DMS79 treated with DMSO at 0.1 percent for 48 hours (cell line): Measurements from ENCODE around the gene CAMK2G.
"Not testable (repeated sequence)": the region's sequence is repeated elsewhere in the genome, so short reads cannot be mapped to it uniquely, and the experiment has no call there.

Experiments
- DNase-seq: peaks from one replicate; lab custom pipeline; 2025; lab: John Stamatoyannopoulos, UW

CAMK2G gene

DNA sequence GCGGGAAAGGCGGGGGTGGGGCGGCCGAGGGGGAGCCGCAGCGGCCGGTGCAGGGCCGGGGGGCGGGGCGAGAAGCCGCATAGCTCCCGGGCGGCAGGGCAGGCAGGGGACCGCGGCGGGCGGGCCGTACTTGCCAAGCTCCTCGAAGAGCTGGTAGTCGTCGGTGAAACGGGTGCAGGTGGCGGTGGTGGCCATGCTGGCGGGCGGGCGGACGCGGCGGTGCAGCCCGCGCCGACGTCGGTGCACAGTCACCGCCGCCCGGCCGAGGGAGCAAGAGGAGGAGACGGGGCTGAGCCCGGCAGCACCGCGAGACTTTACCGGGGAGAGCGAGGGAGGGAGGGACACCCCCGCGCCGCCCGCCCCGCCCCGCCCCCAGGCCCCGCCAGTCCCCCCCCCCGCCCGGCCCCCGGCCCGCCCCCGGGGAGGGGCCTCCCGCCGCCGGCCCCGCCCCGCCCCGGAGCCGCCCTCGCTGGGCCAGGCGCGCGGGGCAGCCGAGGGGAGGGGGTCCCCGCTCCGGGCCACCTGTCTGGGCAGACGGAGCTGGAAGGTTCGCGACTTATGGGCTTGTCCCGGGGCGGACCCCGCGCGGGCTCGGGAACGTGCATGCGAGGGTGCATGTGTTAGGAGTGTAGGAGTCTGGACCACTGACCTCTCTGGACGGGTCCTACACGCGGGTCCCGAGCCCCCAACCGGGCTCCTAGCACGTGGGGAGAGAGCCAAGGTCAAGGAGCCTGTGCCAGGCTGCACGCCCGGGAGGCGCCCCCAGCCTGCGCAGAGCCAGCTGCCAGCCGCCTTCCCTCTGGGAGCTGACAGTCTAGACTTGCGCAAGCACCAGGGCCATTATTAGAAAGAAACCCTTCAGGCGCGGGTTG is at the start of gene CAMK2G:
TSS of gene CAMK2G (minus strand) at position 289 of the 872 bp plus-strand sequence. CDS start at position 195, 94 bp downstream.
- DNase-seq: peak; percentile 8

DNA sequence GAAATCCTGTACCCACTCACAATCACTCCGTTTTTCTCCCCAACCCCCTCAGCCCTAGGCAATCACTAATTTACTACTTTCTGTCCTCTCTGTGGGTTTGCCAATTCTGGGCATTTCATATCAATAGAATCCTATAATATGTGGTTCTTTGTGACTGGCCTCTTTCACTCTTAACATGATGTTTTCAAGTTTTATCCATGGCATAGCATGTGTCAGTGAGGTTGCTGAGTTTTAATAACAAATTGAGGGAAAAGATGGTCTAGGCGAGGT is 48.4 kb upstream of the CAMK2G start:
- no peak for DNase-seq

DNA sequence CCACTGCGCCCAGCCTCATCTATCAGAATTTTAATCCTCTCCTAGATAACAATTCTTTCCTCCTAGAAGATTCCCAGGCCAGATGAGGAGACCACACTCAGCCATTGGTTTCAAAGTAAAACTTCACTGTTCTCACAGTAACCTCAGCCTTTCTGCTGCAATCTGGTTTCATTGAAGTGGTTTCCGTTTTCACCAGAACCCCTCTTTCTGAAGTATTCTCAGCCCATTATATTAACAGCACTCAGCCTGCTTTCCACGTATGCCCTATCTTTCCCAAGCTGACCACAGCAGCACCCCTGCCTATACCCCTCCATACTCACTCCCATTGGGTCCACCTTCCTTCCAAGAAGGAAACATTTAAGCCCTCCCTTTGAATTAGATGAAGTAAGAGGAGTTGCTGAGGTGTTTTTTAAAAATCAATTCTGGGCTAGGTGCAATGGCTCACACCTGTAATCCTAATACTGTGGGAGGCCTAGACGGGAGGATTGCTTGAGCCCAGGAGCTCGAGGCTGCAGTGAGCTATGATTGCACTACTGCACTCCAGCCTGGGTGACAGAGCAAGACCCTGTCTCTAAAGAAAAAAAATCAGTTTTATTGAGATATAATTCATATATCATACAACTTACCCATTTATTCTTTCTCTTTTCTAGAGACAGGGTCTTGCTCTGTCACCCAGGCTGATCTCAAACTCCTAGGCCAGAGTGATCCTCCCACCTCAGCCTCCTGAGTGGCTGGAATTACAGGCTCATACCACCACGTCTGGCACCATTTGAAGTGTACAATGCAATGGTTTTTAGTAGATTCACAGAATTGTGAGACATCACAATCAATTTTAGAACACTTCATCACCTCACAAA is 47.9 kb upstream of the CAMK2G start:
- no peak for DNase-seq

DNA sequence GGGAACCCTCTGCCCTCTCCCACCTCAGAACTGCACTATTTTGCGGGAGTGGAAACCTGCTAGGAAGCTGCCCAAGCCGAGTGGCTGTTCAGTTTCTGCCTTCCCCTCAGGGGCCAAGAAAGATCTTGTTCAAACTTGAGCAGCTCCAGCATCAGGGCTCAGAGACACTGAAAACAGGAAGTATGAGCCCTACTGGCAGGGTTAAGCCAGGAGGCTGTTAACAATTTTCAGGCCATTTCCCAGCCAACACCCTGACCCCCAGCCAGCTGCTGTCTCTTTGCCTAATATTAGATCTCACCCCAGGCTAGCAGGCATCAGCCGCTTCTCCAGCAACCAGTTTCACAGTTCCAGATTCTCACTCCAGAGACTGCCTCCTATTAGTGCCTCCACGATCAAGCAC is 45.7 kb upstream of the CAMK2G start:
- DNase-seq: no peak

DNA sequence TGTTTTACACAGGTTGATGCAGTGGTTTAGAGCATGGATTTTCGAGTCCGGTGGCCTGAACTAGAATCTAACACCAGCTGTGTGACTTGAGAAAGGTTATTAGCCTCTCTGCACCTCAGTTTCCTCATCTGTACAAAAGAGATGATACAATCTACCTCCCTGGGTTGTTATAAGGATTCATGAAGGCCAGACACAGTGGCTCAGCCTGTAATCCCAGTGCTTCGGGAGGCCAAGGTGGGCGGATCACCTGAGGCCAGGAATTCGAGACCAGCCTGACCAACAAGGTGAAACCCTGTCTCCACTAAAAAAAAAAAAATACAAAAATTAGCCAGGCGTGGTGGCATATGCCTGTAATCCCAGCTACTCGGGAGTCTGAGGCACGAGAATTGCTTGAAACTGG is 45.1 kb upstream of the CAMK2G start:
- not testable (repeated sequence) for DNase-seq

DNA sequence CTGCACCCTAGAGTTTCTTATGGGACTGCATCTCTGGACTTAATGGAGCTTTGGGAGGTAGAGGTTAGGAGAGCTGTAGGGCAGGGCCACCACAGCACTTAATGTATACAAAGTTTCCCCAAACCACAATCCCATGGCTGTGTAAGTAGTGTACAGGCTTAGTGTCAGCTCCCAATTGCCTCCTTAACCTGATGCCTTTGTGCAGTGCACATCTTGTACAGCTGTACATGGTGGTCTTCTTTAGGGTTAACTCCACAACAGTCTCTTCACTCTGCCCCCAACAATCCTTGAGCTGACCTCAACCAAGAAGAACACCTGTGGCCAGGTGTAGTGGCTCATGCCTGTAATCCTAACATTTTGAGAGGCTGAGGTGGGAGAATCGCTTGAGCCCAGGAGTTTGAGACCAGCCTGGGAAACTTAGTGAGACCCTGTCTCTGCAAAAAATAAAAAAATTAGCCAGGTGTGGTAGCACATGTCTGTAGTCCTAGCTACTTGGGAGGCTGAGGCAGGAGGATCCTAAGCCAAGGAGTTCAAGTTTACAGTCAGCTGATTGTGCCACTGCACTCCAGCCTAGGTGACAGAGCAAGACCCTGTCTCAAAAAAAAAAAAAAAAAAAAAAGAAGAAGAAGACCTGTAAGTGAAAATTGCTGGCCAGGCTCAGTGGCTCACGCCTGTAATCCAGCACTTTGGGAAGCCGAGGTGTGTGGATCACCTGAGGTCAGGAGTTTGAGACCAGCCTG is 43.4 kb upstream of the CAMK2G start:
- no peak for DNase-seq

DNA sequence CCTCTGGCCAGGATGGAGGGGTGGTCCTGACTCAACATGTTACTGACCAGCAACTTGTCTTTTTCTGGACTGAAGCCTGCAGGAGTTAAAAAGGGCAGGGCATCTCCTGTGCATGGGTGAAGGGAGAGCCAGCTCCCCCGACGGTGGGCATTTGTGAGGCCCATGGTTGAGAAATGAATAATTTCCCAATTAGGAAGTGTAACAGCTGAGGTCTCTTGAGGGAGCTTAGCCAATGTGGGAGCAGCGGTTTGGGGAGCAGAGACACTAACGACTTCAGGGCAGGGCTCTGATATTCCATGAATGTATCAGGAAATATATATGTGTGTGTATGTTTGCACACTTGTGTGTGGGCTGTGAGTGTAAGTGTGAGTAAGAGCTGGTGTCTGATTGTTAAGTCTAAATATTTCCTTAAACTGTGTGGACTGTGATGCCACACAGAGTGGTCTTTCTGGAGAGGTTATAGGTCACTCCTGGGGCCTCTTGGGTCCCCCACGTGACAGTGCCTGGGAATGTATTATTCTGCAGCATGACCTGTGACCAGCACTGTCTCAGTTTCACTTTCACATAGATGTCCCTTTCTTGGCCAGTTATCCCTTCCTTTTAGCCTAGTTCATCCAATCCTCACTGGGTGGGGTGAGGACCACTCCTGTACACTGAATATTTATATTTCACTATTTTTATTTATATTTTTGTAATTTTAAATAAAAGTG is 42.6 kb upstream of the CAMK2G start:
- DNase-seq: no peak

DNA sequence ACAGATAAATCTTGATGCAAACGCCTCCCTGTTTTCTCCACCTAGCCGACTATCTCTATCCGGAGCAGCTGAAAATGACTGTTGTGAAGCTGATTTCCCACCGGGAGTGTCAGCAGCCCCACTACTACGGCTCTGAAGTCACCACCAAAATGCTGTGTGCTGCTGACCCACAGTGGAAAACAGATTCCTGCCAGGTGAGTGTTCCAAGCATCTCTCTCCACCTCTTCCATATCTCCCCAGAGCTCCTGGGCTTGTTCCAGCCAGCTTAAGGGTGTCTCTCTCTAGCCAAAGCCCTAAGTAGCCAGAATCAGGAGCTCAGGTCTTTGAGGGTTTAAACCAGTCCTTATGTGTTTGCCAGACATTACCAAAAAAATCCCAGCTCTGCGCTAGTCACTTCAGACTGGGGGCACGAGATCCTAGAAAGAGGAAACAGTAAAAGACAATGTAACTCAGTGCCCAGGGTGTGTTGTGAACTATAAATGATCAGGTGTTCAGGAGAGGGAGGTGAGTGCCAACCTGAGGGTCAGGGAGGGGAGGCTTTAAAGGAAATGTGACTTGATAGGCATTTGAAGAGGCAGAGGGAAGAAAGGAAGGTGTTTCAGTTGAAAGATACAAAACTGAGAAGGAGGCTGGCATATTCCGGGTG is 41.0 kb upstream of the CAMK2G start:
- DNase-seq: no peak

DNA sequence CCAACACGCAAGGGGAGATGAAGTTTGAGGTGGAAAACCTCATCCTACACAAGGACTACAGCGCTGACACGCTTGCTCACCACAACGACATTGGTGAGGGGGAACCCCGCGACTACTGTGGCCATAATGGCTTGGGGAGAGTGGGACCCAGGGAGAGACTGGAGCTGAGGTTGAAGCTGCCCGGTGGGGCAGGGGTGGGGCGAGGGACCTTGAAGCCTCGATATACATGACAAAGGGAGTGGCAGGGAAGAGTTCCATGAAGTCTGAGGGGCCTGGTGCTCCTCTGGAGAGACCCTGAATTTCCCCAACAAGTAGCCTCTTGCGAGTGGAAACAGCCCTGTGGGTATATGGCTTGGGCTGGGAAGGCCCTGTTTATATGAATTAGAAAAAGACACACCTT is 39.7 kb upstream of the CAMK2G start:
- no peak for DNase-seq

DNA sequence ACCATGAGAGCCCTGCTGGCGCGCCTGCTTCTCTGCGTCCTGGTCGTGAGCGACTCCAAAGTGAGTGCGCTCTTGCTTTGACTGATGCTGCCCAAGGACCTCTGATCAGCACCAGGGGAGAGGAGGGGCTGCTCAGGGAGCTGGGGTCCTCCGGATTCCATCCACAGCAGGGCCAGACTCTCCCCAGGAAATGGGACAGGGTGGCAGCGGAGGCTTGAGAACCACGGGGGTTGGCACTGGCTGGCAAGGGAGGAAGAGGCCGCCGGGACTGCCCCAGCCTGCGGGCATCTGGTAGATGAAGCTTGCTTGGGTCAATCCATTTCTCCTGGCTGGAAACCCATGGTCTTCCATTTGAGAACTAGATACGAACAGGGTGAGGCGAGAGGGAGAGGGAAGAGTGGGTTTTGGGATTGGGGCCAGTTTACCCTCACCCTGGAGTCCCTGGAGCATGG is 37.2 kb upstream of the CAMK2G start:
- peak; percentile 3 for DNase-seq

DNA sequence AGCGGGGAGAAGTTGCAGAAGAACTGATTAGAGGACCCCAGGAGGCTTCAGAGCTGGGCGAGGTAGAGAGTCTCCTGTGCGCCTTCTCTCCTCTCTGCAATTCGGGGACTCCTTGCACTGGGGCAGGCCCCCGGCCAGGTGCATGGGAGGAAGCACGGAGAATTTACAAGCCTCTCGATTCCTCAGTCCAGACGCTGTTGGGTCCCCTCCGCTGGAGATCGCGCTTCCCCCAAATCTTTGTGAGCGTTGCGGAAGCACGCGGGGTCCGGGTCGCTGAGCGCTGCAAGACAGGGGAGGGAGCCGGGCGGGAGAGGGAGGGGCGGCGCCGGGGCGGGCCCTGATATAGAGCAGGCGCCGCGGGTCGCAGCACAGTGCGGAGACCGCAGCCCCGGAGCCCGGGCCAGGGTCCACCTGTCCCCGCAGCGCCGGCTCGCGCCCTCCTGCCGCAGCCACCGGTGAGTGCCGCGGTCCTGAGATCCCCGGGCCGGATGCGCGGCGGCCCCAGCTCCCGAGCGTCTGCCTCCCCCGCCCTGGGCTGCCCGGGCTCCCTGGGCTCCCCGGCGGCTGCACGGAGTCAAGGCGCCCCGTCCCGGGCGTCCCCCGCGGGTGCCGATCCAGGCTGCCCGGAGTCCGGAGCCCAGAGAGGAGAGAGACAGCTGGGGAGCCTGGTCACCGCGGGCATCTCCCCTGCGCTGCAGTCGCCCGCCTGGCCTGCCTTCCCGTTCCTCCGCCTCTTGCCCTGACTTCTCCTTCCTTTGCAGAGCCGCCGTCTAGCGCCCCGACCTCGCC is 36.6 kb upstream of the CAMK2G start, which contains the start of gene PLAU:
TSS of gene PLAU (plus strand) at position 369 of the 789 bp plus-strand sequence. CDS start 424 bp downstream, outside the sequence.
- no peak for DNase-seq

DNA sequence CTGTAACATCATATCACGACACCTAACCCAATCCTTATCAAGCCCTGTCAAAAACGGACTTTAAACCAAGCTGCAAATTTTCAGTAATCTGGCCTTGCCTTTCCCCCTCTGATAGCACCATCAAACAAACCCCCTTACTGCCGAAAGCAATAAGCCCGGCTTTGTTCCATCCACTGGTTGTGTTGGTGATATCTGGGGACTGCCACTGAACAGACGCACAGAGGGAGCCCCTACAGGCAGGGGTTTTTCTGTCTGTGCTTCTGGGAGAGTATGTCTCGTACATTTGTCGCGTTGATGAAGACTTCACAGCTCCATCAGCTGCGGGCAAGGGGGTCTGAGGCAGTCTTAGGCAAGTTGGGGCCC is 36.0 kb upstream of the CAMK2G start:
- no peak for DNase-seq

DNA sequence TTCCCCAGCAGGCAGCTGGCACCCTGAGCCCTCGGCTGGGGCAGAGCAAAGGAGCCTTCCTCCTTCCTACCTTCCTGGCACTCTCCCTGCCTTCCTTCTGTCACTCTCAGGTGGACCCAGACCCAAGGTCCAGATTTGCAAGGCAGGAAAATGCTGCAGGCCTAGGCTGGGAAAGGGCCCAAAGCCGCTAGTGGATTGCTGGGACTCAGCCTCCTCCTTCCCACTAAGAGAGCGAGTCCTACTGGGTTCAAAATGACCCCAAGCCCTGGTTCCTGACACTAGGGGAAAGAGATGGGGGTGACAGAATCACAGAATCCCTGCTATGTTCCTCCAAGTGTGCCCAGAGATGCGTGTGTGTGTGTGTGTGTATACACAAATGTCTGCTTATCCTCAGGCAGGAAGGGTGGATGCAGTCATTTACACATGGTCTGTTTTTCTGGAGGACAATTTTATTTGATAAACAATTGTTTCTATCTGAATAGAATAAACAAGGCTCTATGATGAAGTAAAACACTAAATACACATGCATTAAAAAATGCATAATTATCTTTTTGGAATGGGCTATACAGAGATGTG is 35.3 kb upstream of the CAMK2G start:
- DNase-seq: no peak

DNA sequence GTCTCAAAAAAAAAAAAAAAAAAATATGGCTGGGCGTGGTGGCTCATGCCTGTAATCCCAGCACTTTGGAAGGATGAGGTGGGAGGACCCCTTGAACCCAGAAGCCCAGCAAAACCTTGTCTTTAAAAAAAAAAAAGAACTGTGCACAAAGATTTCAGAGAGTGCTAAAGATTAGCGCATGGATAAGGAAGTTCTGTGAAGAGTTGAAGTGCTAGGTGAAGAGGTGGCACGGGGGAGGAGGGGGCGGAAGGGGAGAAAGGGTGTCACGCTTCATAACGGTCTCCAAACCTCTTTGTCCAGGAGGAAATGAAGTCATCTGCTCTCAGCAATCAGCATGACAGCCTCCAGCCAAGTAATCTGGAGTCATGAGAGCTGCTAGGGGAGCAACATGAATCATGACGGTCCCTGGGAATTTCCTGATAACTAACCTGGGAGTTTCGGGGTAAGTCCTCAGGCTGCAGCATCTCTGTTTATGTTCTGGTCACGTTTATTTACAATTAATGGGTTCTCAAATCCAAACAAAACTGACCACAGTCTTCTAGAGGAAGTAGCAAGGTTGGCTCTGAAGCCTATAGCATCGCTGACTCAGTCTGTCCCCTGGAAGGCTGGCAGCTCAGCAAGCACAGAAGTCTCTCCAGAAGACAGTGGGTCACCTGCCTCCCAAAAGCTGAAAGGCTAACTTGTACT is 34.6 kb upstream of the CAMK2G start:
- DNase-seq: peak; percentile 11

DNA sequence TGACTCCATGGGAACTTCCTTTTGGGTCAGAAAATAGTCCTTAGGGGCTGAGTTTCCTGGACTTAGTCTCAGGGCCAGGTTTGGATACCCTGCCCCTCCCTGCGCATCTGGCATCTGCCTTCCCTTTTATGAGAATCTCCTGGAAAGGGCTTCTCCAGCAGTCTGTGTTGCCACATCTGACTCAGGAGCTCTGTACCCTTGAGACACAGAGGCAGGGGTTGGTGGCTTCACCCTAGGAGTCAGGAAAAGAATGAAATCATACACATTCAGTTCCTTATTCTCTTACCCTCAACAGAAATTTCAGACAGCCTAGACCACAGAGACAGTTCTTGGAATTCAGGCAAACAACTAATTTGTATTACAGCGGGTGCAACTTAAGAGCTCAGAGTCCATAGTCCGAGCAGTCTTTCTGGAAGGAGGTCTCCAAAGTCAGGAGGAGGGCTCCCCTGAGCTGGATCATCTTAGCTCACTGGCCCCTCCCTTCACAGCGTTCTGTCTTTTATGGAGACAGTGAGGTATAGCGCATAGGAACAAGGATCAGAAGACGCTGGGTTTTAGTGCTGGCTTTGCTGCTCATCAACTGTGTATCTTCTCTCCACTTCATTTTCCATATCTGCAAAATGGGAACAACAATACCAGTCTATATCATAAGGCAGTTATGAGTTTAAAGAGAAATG is 33.6 kb upstream of the CAMK2G start:
- no peak for DNase-seq

DNA sequence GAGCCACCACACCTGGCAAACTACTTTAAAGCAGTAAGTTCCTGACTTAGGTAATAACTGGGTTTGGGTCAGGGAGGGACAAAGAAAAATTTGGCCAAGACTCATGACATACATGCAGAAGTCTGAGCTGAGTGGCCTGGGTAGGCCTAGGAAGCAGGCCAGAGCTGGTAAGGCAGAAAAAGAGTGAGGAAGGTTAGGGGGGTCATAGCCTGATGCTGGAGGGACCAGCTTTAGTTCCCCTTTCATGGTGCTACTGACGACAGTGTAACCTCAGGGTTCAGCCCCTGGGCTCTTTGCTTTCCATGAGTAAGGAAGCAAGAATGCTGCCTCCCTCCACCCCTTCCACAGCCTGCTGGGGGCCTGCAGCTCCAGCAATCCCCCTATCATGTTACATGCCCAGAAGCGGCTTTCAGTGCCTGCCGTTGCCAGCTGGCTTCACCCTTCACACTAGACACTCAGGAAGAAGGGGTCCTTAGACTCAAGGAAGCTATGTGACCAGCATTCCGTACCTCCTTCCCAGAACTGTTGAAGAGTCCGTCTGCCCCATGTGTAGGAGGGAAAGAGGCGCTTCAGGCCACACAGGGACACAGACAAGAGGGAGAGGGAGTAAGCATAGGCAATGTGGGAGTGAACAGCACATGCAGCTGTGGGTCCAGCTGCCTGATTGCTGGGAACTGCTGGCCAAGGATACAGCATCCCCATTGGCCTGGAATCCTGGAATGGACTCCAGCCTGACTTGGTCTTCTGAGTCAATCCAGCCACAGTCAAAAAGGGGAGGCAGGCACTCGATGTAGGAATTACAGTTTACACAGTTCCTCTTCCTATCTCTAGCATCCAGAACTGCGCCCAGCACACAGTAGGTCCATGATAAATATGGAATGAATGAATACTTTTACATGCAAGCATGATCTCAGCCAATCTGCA is 32.4 kb upstream of the CAMK2G start:
- no peak for DNase-seq

DNA sequence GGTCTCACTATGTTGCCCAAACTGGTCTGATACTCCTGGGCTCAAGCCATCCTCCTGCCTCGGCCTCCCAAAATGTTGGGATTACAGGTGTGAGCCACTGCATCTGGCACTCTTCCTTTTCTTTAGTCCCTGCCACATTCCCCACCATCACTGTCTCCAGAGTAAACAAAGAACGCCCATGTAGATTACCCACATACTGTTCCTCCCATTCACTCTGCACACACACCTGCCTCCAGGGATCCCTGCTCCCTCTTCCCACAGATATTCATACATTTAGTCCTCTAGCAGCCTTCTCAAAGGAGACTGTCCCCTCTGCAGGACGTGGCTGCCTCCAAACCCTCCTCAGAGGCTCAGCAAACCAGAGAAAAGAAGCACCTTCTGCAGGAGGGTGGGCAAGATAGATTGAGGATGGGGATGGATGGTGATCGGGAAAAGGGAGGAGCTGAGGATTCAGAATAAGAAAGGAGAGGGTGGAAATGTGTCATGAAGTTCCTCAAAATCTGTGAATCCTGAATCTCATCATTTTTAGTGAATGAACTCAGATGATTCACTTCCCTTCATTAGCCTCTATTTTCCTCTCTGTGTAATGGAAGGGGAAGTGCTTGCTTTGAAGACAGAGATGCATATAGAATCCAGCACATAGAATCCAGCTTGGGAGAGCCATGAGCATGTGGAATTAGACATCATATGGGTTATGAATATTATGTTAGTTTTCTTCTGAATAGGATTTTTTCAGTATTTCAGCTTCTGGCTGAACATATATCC is 31.1 kb upstream of the CAMK2G start:
- DNase-seq: no peak
